ENCODE data around the gene CLMP.
A peak's percentile ranks its signal among the peaks of the same experiment; 100 is the strongest.

The CLMP gene

DNA sequence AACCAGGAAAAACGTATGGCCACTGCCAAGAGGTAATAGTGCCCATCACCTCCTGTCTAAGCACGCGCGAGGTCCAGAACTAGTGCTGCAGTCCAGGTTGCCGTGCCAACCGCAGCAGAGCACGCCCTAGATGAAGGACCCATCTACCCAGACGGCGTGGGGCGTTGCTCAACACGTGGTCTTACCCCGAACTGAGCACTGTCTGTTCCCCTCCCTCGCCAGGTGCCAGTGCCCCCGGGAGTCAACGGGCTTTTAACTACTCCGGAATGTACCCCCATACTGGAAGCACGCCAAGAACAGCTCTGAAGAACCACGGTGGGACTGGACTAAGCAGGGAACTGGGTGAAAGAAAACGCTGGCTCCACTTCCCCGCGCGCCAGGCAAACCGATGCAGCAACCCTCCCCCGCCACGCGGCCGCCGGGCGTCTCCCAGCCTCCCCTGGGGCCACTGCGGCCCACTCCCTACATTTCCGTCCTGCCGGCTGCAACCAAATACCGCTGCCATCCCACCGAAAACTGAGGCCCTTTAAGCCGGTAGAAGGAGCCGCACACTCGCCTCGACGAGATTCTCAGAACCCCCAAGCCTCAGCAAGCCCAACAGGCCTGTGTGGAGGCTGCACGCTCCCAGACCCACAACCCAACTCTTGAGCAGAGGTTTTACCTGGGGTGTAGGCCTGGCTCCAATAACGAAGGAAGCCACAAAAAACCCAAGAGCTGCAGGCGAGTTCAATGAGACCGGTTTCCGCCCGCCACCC, 133.5 kb downstream of the CLMP start, which contains the start of gene HSPA8 (continued):
- TF ChIP-seq ZNF426 (tag by site-specific recombination; IDR thresholded peaks at IDR 0.05) = no peak
- no peak for TF ChIP-seq ZNF791 (tag by site-specific recombination; IDR thresholded peaks at IDR 0.05)
- no peak for TF ChIP-seq INSM2 (tag by site-specific recombination; IDR thresholded peaks at IDR 0.05)
- TF ChIP-seq ZFP37 (tag by site-specific recombination; IDR thresholded peaks at IDR 0.05) = peak; percentile 65; the same call in 1 of the 2 replicates
- no peak for TF ChIP-seq ZFP3 (tag by site-specific recombination; IDR thresholded peaks at IDR 0.05; ENCODE audit: low read depth)
- TF ChIP-seq ZNF549 (tag by site-specific recombination; IDR thresholded peaks at IDR 0.05) = no peak
- TF ChIP-seq ZNF433 (tag by site-specific recombination; IDR thresholded peaks at IDR 0.05; ENCODE audit: low read depth) = no peak
- TF ChIP-seq PATZ1 (tag by site-specific recombination; IDR thresholded peaks at IDR 0.05) = peak; percentile 9; the same call in 1 of the 2 replicates
- TF ChIP-seq, protein P1, sequence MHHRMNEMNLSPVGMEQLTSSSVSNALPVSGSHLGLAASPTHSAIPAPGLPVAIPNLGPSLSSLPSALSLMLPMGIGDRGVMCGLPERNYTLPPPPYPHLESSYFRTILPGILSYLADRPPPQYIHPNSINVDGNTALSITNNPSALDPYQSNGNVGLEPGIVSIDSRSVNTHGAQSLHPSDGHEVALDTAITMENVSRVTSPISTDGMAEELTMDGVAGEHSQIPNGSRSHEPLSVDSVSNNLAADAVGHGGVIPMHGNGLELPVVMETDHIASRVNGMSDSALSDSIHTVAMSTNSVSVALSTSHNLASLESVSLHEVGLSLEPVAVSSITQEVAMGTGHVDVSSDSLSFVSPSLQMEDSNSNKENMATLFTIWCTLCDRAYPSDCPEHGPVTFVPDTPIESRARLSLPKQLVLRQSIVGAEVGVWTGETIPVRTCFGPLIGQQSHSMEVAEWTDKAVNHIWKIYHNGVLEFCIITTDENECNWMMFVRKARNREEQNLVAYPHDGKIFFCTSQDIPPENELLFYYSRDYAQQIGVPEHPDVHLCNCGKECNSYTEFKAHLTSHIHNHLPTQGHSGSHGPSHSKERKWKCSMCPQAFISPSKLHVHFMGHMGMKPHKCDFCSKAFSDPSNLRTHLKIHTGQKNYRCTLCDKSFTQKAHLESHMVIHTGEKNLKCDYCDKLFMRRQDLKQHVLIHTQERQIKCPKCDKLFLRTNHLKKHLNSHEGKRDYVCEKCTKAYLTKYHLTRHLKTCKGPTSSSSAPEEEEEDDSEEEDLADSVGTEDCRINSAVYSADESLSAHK (tag by site-specific recombination; IDR thresholded peaks at IDR 0.05) = 0 out of 2 replicates have a peak, but pooled peaks have one; percentile 27
- TF ChIP-seq, protein P2, sequence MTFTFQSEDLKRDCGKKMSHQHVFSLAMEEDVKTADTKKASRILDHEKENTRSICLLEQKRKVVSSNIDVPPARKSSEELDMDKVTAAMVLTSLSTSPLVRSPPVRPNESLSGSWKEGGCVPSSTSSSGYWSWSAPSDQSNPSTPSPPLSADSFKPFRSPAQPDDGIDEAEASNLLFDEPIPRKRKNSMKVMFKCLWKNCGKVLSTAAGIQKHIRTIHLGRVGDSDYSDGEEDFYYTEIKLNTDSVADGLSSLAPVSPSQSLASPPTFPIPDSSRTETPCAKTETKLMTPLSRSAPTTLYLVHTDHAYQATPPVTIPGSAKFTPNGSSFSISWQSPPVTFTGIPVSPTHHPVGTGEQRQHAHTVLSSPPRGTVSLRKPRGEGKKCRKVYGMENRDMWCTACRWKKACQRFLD (tag by site-specific recombination; IDR thresholded peaks at IDR 0.05) = no peak
- TF ChIP-seq ZFP69B (tag by site-specific recombination; IDR thresholded peaks at IDR 0.05) = no peak

DNA sequence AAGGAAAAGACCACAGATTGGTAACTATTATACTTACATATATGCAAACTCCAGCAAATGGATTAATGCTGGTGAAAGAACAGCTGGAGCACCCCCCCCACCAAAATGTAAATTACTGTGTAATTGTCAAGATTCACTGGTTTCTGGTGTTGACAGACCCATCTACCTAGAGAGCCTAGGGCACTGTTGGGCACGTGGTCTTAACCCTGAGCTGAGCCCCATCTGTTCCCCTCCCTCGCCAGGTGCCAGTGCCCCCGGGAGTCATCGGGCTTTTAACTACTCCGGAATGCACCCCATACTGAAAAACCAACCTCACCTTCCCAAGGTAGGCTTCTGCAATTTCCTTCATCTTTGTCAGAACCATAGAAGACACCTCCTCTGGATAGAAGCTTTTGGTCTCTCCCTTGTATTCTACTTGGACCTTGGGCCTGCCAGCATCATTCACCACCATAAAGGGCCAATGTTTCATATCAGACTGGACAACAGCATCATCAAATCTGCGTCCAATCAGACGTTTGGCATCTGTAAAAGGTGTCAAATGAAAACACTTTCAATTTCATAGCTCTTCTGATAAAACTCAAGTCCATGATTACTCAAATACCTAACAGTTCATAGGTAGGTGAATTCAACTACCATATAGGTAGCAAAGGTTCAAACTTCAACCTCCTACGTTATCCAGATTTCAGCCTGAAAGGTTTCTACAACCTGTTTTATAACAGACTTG, 134.6 kb downstream of the CLMP start:
- TF ChIP-seq ZNF626 (tag by site-specific recombination; IDR thresholded peaks at IDR 0.05) = no peak
- TF ChIP-seq, protein P3, sequence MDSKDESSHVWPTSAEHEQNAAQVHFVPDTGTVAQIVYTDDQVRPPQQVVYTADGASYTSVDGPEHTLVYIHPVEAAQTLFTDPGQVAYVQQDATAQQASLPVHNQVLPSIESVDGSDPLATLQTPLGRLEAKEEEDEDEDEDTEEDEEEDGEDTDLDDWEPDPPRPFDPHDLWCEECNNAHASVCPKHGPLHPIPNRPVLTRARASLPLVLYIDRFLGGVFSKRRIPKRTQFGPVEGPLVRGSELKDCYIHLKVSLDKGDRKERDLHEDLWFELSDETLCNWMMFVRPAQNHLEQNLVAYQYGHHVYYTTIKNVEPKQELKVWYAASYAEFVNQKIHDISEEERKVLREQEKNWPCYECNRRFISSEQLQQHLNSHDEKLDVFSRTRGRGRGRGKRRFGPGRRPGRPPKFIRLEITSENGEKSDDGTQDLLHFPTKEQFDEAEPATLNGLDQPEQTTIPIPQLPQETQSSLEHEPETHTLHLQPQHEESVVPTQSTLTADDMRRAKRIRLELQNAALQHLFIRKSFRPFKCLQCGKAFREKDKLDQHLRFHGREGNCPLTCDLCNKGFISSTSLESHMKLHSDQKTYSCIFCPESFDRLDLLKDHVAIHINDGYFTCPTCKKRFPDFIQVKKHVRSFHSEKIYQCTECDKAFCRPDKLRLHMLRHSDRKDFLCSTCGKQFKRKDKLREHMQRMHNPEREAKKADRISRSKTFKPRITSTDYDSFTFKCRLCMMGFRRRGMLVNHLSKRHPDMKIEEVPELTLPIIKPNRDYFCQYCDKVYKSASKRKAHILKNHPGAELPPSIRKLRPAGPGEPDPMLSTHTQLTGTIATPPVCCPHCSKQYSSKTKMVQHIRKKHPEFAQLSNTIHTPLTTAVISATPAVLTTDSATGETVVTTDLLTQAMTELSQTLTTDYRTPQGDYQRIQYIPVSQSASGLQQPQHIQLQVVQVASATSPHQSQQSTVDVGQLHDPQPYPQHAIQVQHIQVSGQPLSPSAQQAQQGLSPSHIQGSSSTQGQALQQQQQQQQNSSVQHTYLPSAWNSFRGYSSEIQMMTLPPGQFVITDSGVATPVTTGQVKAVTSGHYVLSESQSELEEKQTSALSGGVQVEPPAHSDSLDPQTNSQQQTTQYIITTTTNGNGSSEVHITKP (tag by site-specific recombination; IDR thresholded peaks at IDR 0.05) = 0 out of 2 replicates have a peak, but pooled peaks have one; percentile 21
- POLR2A ChIA-PET = interaction anchor here (0.8 to 2.3 kb wide), 4 partner anchors 16 to 192 kb away, joined by 3 to 12 read pairs (median 3); no protein-coding TSS in a partner anchor
- H3K36me3 ChIP-seq (ENCODE audit: control insufficient read depth in 2 of 2, insufficient read depth in 1 of 2, low read length in 2 of 2) = peaks cover 13 to 63% of the 10 kb centered on the region in 2 experiments
- CTCF ChIA-PET = interaction anchor here (0.6 to 1.2 kb wide), 6 partner anchors 30 to 469 kb away, joined by 3 to 6 read pairs (median 4); no protein-coding TSS in a partner anchor
- no peaks in the 10 kb centered on the region for H3K4me1 ChIP-seq (ENCODE audit: control insufficient read depth, insufficient read depth, low read length)
- H3K27ac ChIP-seq (ENCODE audit: extremely low read depth, low read depth, low read length) = no peak overlapping the region; the same call in 1 of the 2 replicates
- H3K9me3 ChIP-seq (ENCODE audit: control insufficient read depth, insufficient read depth, low read depth, low read length) = no peaks in the 10 kb centered on the region
- H3K4me3 ChIP-seq (ENCODE audit: low read depth, low read length) = peak overlapping the region; percentile 88
